Posterior cingulate gyrus (tissue), 11 donors: ENCODE results near the gene C16orf46.
A peak's percentile ranks its signal among the peaks of the same experiment; 100 is the strongest.
"Not testable (repeated sequence)": the region's sequence is repeated elsewhere in the genome, so short reads cannot be mapped to it uniquely, and the experiment has no call there.

Experiments
- DNase-seq, 10 donors: peaks; one replicate each; pipeline versions ENCODE4 v3.0.0 to v3.0.0-alpha.2; 2020 to 2021; ENCODE audit warnings: mixed read lengths in 3 of 10
- intact Hi-C: fragments of 100-400 bp; cut with DNase I; formaldehyde crosslinking; loops from one replicate; pipeline ENCODE4 v1.15.1; 2023

Gene C16orf46, protein sequence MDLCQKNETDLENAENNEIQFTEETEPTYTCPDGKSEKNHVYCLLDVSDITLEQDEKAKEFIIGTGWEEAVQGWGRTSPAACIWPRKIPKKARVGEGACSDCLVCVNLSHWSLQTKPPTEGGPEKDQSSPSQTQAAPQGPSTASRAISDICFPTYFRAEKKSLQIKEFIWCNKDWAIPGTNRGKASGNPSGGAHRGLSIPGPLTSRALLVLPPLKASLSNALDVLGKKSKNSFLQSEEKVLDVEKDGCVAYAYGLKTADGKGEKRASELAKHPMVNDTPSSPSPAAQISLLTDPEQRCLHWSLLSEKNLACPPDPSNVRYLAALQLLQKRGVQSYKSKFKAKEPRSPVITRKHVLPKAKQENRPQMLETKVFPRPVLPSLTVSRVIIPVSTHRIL

DNA sequence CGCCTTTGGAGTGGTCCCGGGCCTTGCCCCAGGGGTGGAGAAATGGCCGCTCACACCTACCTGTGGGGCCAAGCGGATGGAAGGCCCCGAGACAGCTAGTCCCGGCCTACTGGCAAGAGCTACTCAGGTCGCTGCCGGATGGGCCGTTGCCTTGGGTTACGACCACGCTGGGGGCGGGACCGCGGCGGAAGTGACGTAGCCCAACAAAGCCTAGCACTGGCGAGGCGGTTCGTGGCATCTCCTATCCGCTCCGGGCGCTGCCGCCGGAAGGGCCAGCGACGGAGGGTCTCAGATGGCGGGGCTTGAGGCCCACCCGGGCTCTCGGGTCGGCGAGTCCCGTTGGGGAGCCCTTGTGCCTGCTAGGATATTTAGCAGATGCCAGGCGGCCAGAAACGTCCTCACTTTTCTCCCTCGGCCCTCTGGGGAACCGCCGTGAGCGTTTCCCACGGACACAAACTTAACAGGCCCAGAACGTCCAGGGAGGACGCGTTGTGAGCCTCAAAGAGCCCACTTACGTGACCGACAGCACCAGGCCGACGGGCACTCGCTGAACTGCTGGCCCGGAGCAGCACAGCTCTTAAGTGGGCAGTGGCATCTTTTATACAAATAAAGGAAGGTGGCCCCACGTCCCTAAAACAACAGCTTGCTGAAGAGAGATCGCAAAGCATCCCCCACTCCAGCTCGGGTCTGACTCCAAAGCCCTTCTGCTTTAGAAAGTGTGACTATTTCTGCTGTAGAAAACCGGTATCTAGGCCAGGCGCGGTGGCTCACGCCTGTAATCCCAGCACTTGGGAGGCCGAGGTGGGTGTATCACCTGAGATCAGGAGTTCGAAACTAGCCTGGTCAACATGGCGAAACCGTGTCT, at the start of gene C16orf46:
Gene C16orf46 (minus strand): TSS at position 163 of the 865 bp plus-strand sequence. CDS start 13,283 bp downstream, outside the sequence.
- intact Hi-C loops, result loop anchor here (1.0 to 5.0 kb wide), 3 partner anchors 19 to 73 kb away; partner anchors contain the start of genes ATMIN and GCSH
- peak; percentile 98 to 100 (median 99) for DNase-seq

DNA sequence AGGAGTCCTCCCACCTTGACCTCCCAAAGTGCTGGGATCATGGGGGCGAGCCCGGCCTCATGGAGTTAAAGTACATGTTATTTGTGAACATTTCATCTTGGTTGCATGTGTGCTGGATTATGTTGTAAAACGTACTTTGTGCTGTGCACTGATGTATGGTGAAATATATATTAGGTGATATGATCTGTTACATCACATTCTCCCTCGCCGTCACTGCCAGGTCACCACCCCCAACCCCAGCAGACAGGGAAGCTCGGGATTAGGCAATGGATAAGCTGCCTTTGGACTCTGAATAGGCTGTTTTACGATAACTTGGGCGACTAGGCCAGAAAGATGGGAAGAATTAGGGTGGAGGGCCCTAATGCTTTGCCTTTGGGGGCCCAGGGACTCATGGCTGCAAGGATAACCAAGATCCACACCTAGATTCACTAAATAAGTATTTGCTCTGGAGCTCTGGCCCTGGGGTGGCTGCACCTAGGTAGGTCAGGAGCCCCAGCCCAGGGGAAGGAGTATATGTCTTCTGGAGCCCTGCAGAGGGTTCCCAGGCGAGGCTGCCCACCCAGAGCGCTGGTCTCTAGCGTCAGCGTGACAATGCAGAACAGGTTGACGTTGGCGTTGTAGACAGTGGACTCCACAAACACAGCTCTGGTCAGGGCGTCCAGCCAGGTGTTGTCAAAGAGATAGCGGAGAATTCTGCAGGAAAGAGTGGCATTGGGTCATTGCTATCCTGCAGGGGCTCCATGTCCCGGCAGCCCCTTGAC, 46.2 kb upstream of the C16orf46 start:
- peak in 1 of 10 donors; percentile 5 for DNase-seq
- intact Hi-C loops, result no loop called here

DNA sequence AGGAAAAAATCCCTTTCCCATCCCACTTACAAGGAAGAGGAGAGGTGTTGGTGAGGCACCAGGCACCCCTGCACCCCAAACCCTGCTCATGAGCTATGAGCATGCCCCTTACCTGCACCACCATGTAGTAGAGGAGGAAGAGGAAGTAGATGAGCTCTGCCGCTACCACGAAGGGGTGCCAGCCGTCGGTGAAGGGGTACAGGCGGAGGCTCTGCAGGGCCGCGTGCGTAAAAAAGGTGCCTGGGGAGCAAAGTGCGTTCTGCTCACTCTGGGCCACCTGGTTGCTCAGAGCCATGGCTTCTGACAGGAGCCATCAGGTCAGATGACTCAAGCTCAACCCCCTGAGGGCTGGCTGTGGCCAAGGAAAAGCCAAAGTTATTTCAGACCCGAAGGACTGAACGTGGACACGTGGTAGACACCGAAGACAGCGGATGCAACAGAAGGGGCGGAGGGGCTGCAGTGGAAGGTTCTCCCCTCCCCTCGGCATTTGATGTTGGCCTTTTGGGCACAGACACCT, 44.5 kb upstream of the C16orf46 start:
- DNase-seq, result peak in 1 of 10 donors; percentile 54
- intact Hi-C loops, result no loop called here

DNA sequence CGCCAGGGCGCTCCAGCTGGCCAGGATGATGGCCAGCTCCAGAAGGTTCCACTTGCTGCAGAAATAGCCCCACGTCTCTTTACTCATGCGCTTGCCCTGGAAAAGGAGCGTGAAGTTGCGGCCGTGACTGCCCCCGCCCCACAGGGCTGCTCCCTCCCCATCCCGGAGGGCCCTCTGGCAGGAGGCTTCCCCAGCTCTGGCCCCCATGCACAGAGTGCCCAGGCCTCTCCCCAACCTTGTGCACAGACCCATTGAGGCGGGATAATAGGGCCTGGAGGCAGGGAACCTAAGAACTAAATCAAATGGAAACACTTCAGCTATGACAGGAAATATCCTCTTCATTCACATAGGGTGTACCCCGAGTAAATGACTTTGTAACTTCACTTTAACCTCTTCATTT, 40.4 kb upstream of the C16orf46 start:
- intact Hi-C loops, result no loop called here
- peak in 2 of 10 donors; percentile 3 to 35 for DNase-seq

DNA sequence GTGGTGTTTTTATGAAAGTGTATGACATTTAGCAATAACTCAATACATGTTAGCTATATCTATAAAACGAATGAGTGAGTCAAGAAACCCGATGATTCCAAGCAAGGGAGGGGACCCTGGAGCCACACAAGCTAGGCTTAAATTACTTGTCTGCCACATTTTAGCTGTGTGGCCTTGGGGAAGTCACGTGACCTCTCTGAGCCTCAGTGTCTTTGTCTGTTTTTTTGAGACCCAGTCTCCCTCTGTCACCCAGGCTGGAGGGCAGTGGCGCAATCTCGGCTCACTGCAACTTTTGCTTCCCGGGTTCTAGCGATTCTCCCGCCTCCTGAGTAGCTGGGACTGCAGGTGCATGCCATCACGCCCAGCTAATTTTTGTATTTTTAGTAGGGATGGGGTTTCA, 39.2 kb upstream of the C16orf46 start:
- intact Hi-C loops, result no loop called here
- peak in 1 of 10 donors; percentile 20 for DNase-seq

DNA sequence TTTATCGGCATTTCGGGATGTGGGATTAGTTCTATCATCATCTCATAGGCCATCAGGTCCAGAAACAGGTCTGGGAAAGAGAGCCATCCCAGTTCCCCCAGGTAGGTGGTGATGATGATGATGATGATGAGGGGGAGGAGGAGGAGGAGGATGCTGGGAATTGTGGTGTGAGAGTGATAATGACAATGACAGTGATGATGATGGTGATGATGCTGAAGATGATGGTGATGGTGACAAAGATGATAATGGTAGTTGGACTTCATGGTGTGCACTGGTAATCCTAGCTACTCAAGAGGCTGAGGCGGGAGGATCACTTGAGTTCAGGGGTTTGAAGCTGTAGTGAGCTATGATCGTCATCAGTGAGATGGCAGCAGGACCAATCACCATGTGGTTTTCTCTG, 35.4 kb upstream of the C16orf46 start:
- intact Hi-C loops, result no loop called here
- no peak for DNase-seq

DNA sequence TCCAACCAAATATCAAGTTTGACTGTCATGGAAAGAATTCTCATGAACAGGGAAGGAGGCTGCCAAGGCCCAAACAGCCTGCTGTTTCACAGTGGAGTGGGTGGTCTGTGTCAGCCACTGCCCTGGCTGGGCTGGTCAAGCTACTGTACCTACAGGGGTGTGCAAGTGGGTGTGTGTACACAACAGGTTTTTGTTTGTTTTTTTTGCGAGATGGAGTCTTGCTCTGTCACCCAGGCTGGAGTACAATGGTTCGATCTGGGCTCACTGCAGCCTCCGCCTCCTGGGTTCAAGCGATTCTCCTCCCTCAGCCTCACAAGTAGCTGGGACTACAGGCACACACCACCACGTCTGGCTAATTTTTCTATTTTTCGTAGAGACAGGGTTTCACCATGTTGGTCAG, 32.2 kb upstream of the C16orf46 start:
- peak in 1 of 10 donors; percentile 16 for DNase-seq
- intact Hi-C loops, result not testable (repeated sequence)

DNA sequence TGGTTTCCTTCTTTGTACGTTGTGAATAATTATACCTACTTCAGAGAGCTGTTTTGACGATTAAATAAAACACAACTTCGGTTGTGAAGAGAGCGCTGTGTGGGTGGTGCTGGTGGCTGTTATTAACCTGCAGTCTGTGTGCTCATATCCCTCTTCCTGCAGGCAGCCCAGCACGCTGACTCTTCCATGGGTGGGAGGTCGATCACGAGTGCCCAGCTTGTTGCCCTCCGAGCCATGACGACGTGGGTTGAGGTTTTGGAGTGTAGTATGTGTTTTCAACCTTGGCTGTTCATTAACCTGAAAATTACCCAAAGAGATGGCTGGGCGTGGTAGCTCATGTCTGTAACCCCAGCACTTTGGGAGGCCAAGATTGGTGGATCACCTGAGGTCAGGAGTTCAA, 30.5 kb upstream of the C16orf46 start:
- intact Hi-C loops, result no loop called here
- peak in 2 of 10 donors; percentile 22 to 24 for DNase-seq

DNA sequence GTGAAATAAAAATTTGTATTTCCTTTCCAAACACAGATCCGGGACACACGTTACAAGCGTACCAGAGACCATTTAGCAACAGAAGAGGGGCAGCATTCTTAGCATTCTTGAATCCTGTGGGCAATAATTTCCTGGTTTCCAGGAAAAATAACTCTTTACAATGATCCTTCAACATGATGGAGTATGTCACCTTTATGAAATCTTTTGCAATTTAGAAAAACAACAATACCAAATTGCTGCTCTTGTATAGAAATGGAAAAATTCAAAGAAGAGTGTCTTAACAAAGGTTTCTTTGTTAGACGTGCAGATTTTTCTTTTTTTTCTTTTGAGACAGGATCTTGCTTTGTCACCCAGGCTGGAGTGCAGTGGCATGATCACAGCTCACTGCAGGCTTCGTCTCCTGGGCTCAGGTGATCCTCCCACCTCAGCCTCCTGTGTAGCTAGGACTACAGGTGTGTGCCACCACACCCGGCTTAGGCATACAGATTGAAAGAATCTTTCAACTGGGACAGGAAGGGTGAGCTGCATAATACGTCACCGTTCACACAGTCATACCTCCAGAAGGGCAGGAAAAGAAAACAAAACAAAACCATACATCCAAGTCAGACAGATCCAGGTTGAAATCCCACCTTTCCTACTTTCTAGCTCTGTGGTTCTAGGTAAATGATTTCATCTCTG, 29.9 kb upstream of the C16orf46 start:
- DNase-seq, result peak in 2 of 10 donors; percentile 17 to 22
- intact Hi-C loops, result no loop called here

DNA sequence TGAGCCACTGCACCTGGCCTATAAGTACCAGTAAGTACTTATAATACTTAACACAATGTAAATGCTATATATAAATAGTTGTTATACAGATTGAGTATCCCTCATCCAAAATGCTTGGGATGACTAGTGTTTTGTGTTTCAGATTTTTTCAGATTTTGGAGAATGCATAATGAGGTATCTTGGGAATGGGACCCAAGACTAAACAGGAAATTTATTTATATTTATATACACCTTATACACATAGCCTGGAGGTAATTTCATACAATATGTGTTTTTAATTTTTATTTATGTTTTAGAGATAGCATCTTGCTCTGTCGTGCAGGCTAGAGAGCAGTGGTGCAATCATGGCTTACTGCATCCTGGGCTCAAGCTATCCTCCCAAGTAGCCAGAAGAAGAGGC, 28.9 kb upstream of the C16orf46 start:
- intact Hi-C loops, result no loop called here
- DNase-seq, result no peak

DNA sequence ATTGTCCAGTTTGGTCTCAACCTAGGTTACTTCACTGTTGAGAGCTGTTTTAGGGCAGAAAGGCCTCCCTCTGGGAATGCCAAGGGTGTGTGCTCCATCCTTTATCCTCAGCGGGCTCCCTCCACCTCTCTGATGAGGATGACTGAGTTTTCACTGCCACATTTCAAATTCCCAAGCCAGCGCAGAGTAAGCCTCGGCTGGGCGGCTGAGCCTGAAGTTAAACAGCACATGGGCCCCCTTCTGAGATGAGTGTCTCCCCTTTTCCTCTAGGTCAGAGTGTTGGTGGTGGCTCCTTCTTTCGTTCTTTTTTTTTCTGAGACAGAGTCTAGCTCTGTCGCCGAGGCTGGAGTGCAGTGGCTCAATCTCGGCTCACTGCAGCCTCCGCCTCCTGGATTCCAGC, 24.7 kb upstream of the C16orf46 start:
- DNase-seq, result peak in 2 of 10 donors; percentile 11 to 47
- intact Hi-C loops, result no loop called here

DNA sequence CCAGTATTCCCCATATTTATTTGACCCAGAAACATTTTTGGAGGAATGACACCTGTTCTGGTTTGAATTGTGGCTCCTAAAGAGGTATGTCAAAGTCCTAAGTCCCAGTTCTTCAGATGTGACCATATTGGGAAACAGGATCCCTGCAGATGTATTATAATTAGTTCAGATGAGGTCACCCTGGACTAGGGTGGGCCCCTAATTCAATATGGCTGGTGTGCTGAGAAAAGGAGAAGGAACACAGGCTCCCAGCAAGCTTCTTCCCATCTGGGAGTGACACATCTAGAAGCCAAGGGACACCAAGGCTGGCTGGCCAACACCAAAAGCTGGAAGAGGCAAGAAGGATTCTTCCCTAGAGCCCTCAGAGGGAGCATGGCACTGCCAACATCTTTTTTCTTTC, 22.9 kb upstream of the C16orf46 start:
- intact Hi-C loops, result loop anchor here (5.0 to 10.0 kb wide), 3 partner anchors 63 to 217 kb away; partner anchors contain the start of gene ATMIN
- DNase-seq, result no peak

DNA sequence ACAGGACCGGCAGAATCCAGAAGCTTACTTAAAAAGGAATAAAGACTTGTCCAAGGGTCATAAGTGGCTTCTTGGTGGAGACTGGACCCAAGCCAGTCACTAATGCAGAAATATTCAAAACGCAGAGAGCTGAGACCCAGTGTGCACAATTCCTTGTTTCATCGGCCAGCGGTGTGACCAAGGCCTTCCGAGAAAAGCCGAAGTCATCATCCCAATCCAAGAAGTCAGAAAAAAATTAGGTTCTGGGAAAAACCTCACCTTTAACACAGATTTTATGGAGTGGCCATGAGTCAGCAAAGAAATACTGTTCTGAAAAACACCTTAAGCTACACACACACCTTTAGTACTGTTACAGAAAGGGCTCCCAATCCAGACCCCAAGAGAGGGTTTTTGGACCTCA, 20.2 kb upstream of the C16orf46 start:
- peak in 2 of 10 donors; percentile 22 to 29 for DNase-seq
- intact Hi-C loops, result loop anchor here (5.0 to 10.0 kb wide), 3 partner anchors 60 to 220 kb away; partner anchors contain the start of gene ATMIN

DNA sequence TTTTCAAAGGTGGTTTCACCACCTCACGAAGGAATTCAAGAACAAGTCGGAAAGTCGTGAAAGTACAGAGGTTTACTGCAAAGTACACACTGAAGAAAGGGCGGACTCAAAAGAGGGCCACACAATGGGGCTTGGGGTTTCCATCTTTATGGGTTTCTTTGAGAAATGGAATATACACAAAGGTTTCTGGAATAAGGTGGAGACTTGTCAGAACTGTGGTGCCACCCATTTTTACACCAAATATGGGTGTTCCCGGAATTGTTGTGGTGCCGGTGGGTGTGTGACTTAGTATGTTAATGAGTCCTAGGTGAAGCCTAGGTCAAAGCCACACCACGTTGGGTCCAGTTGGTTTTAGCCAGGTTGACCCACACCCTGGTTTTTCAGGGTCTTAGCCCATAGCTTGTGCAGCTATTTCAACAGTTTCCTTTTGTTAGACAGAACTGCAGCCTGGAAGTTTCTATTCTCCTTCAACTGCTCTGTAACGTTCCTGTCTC, 19.7 kb upstream of the C16orf46 start:
- intact Hi-C loops, result loop anchor here (1.0 to 10.0 kb wide), 4 partner anchors 19 to 221 kb away; partner anchors contain the start of genes ATMIN and C16orf46

DNA sequence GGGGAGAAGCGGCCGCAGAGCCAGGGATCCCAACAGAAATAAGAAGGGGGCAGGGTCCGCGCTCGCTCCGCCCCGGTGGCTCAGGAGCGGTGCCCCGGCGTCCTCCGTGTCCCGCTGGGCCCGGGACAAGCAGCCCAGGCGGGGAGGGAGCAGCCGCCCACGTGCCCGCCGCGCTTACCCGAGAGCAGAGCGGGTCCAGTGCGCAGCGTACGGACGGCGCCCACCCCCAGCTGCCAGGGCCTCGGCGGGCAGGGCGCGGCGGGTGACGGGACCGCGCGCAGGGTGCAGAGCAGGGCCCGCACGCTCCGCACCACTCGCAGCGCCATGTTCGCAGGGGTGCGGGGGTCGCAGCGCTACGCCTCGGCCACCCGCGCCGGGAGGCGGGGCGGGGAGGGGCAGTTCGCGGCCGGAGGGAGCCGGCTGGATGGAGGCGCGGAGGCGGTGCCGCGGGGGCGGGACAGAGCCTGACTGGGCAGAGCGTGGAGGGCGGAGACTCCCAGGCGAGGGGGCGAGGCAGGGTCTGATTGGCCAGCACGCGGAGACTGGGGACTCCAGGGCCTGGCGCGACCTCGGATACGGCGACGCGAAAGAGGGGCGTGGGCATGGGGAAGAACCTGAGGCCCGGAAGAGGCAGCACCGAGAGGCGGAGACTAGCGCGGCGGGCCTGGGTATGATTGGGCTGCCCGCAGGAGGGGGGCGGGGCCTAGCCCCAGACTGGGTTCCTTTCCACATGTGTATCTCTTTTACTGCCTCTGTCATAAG, 19.1 kb upstream of the C16orf46 start, which contains the start of gene GCSH:
Gene GCSH (minus strand): TSS at position 443 of the 762 bp plus-strand sequence. CDS start 117 bp downstream, at position 326.
- intact Hi-C loops, result loop anchor here (1.0 to 10.0 kb wide), 4 partner anchors 19 to 221 kb away; partner anchors contain the start of genes ATMIN and C16orf46
- peak; percentile 98 to 100 (median 100) for DNase-seq

More for the DNA sequence above, 19.7 kb upstream of the C16orf46 start:
- peak in 1 of 10 donors; percentile 3 for DNase-seq

DNA sequence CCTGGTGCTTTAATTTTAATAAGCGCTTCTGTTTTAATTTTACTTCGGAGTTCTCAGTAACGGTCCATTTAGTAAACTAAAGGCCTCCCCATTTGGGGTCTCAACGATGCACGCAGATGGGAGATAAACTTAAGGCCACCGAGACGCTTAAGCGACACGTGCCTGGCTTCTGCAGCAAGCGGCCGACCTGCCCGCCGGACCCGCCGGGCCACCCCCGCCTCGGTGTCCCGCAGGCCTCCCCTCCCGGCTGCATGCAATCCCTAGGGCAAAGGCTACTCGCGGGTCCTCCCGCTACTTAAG, 18.6 kb upstream of the C16orf46 start:
- intact Hi-C loops, result loop anchor here (5.0 to 10.0 kb wide), 3 partner anchors 58 to 222 kb away; partner anchors contain the start of gene ATMIN
- no peak for DNase-seq

DNA sequence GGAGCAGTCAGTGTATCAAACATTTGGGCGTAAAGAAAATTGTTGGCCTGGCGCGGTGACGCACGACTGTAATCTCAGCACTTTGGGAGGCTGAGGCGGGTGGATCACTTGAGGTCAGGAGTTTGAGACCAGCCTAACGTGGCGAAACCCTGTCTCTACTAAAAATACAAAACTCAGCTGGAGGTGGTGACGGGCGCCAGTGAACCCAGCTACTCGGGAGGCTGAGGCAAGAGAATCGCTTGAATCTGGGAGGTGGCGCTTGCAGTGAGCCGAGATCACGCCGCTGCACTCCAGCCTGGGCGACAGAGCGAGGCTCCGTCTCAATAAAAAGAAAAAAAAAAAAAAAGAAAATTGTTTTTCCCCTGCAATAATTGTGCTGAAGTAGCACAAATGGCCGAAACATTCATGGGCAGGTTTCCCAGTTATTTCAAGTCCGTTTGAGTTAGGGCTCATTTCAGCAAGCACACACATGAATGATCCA, 17.8 kb upstream of the C16orf46 start:
- intact Hi-C loops, result loop anchor here (5.0 to 10.0 kb wide), 3 partner anchors 58 to 222 kb away; partner anchors contain the start of gene ATMIN
- peak in 1 of 10 donors; percentile 58 for DNase-seq

DNA sequence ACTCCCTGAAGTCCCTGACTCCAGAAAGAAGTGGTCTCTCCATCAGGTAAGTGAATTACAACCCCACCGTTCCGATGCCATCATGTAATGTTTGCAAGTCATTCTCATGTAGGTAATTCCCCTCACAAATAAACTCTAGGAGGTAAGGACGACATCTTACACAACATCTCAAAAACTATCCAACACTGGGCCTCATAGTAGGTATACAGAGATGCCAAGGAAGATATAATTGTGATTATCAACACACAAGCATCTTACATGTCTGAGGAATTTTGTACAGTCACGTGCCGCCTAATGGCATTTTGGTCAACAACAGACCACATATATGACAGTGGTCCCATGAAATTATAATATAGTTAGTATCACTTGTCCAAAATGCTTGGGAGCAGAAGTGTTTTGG, 11.8 kb upstream of the C16orf46 start:
- no peak for DNase-seq
- intact Hi-C loops, result no loop called here
